HPDE6-E6E7 (cell line): ENCODE measurements around the gene EPHA1.

ENCODE experiments used
- DNase-seq: peaks from one replicate; pipeline ENCODE4 v3.0.0; 2011; ENCODE audit warnings: missing footprints; ENCODE audit errors: extremely low spot score

Gene EPHA1

GRCh38 chr7:143374561-143374960 is 34.1 kb downstream of the EPHA1 start:
- DNase-seq = no peak

- no peak for DNase-seq
Measured at GRCh38 chr7:143373255-143373794, 35.3 kb downstream of the EPHA1 start.

GRCh38 chr7:143372070-143372469 is 36.6 kb downstream of the EPHA1 start:
- no peak for DNase-seq

- no peak for DNase-seq
Measured at GRCh38 chr7:143369678-143370651, 38.7 kb downstream of the EPHA1 start.

- no peak for DNase-seq
Measured at GRCh38 chr7:143368387-143368786, 40.3 kb downstream of the EPHA1 start.

- DNase-seq = no peak
Measured at GRCh38 chr7:143367972-143368371, 40.7 kb downstream of the EPHA1 start.

GRCh38 chr7:143363016-143363937 is 45.4 kb downstream of the EPHA1 start:
- DNase-seq = no peak

- DNase-seq = no peak
Measured at GRCh38 chr7:143362131-143363015, 46.3 kb downstream of the EPHA1 start, which contains the start of gene FAM131B. TSS of gene FAM131B (minus strand) at chr7:143362713. CDS start at chr7:143362603, 110 bp downstream.

- no peak for DNase-seq
Measured at GRCh38 chr7:143361552-143362130, 47.0 kb downstream of the EPHA1 start.

GRCh38 chr7:143360788-143361551 is 47.7 kb downstream of the EPHA1 start:
- DNase-seq = no peak

- no peak for DNase-seq
Measured at GRCh38 chr7:143359771-143360353, 48.8 kb downstream of the EPHA1 start.

- DNase-seq = no peak
Measured at GRCh38 chr7:143358626-143359025, 50.0 kb downstream of the EPHA1 start.

GRCh38 chr7:143356414-143357050 is 52.1 kb downstream of the EPHA1 start:
- DNase-seq = no peak

GRCh38 chr7:143355450-143356385 is 52.9 kb downstream of the EPHA1 start:
- DNase-seq = no peak

GRCh38 chr7:143354965-143355364 is 53.7 kb downstream of the EPHA1 start:
- no peak for DNase-seq

GRCh38 chr7:143354376-143354775 is 54.3 kb downstream of the EPHA1 start:
- no peak for DNase-seq

GRCh38 chr7:143352531-143353002 is 56.1 kb downstream of the EPHA1 start:
- DNase-seq = no peak

- DNase-seq = no peak
Measured at GRCh38 chr7:143351574-143351973, 57.1 kb downstream of the EPHA1 start.
